ENCODE measurements around the gene MARVELD1.

MARVELD1 gene

DNA sequence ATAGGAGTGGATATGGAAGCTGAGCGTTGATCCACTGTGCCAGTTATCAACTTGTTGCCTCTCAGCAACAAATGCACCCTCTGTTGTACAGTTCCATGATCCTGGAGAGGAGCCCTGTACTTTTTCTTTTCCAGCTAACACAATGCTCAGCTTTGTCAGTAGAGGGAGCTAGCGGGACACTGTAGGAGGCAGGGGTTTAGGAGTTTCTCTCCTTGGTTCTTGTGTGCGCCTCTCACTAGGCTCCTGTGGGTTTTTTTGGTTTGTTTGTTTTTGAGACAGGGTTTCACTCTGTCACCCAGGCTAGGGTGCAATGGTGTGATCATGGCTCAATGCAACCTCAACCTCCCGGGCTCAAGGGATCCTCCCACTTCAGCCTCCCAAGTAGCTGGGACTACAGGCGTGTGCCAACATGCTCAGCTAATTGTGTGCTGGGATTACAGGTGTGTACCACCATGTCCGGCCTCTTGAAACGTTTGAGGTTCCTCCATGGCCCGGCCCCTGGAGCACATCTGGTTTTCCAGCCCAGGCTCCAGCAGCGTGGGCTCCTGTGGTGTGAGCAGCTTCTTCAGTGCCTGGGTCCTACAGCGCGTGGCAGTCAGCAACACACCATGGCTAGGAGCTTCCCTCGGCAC lies 12.0 kb upstream of the MARVELD1 start:
- H3K27ac ChIP-seq = no peak overlapping the region
- no peak for TF ChIP-seq ZFX (IDR thresholded peaks at IDR 0.05; ENCODE audit: borderline replicate concordance)
- peak; percentile 96 for TF ChIP-seq CTCF (IDR thresholded peaks at IDR 0.05)

GRCh38 chr10:97703398-97704067 lies 10.0 kb upstream of the MARVELD1 start:
- H3K27ac ChIP-seq = no peak overlapping the region
- TF ChIP-seq ZFX (IDR thresholded peaks at IDR 0.05; ENCODE audit: borderline replicate concordance) (no peak), CTCF (IDR thresholded peaks at IDR 0.05) (no peak)

GRCh38 chr10:97704341-97704740 lies 9.2 kb upstream of the MARVELD1 start:
- TF ChIP-seq CTCF (IDR thresholded peaks at IDR 0.05) = no peak
- TF ChIP-seq ZFX (IDR thresholded peaks at IDR 0.05; ENCODE audit: borderline replicate concordance) = no peak
- H3K27ac ChIP-seq = no peak overlapping the region

DNA sequence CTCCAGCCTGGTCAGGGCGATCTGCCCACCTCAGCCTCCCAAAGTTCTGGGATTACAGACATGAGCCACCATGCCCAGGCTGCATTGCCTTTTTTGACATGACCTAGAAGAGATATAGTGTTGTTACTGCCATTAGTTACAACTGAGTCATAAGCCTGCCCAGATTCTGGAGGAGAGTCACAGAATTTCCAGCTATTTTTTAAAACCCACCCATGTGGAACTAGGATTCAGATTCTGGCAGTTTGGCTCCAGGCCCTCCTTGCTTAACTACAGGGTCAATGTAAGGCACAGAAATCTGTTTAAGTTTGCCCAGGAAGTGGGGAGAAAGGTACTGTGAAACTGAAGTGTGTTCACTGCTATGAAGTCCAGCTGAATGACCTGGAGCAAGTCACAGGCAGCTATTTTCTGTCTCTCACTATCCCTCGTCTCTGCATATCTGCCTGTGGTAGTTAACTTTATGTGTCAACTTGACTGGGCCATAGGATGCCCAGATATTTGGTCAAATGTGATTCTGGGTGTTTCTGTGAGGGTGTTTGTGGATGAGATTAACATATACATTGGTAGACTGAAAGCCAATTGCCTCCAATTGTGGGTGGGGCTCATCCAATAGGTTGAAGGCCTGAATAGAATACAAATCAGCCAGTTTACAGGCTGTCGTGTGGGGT lies 8.4 kb upstream of the MARVELD1 start:
- H3K27ac ChIP-seq = no peak overlapping the region
- TF ChIP-seq ZFX (IDR thresholded peaks at IDR 0.05; ENCODE audit: borderline replicate concordance) (no peak), CTCF (IDR thresholded peaks at IDR 0.05) (no peak)

DNA sequence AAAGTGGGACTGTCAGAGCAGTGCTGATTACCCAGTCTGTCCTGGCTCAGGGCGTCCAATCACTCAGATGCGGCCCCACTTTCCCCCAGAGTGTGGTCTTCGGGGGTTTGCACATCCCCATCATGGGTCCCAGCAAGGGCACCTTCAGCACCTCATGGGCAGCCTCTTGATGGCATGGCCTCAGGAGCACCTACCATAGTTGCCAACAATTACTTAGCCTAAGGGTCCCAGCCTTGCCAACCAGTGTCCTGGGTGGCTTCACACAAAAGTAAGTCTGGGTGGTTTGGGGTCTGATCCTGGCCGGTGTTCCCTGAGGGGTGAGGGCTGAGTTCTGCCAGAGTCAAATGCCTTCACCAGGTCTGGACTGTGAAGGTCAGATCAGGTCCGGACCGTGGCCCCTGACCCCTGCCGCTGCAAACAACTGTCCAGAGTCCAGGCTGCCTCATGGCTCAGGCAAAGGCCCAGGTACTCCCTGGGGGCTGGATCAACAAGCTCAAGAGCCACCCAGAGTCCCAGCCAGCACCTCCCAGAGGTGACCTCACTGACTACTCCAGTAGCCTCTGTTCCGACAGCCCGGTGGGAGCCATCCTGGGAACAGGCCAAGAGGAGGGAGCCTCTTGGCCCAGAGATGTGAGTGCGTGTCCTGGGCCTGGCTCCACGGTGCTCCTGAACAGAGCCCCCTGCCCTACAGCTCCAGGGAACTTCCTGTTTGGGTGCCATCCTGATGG lies 6.2 kb upstream of the MARVELD1 start:
- H3K27ac ChIP-seq = no peak overlapping the region
- TF ChIP-seq ZFX (IDR thresholded peaks at IDR 0.05; ENCODE audit: borderline replicate concordance) = no peak
- no peak for TF ChIP-seq CTCF (IDR thresholded peaks at IDR 0.05)

- no peak overlapping the region for H3K27ac ChIP-seq
- TF ChIP-seq ZFX (IDR thresholded peaks at IDR 0.05; ENCODE audit: borderline replicate concordance) (no peak), CTCF (IDR thresholded peaks at IDR 0.05) (no peak)
Measured at GRCh38 chr10:97708167-97708566, 5.4 kb upstream of the MARVELD1 start.
